DMS114 treated with DMSO at 0.1 percent for 48 hours (cell line): ENCODE measurements around the gene TACC3.

ENCODE experiments used
- DNase-seq: peaks from one replicate; lab custom pipeline; 2025; ENCODE audit not compliant: unreplicated experiment; lab: John Stamatoyannopoulos, UW

Gene TACC3

DNA sequence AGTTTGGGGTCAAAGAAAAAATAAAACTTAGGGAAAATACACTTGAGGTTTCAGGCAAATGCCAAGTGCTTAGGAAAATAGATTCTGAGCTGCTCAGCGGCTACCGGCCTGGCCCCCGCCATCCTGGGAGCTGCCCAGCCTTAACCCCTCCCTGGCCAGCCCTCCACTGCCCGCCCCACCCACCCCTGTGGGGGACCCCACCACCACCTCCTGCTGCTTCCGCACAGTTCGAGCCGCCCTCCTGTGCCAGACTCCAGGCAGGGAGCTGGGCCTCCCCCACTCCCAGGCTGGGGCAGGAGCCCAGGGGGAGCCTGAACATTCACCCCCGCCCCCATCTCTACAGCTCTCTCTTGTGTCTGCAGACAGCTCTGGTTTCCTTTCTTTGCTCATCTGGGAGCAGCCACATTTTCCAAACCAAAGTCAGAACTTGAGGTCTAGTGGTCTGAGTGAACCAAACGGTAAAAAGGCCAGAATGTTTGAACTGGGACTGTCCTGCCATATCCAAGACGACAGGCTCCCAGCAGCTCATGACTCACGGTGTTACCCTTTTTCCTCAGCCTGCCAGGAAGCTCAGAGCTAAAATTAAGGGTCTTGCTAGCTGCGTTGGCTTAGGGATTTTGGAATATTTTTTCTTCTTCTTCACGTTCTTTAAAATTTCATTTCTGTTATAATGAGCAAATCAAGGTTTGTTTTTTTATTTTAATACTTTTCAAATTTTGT lies 67.1 kb downstream of the TACC3 start:
- DNase-seq: no peak

DNA sequence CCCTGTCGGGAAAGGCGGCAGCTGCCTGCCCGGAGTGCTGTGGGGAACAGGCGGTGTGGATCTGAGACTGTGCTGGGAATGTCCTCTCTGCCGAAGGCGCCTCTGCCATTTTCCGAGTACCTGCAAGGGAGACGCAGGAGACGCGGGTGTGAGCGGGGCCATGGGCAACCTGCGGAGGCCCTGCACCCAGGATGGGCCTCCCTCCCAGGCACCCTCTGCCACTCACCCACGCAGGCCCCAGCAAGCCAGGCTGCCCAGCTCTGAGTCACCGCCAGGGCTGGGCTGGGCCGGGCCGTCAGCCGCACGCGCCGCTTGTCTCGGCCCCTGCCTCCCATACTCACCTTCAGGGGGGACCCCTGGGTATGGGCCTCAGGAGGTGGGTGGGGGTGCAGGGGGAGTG lies 68.2 kb downstream of the TACC3 start:
- no peak for DNase-seq

DNA sequence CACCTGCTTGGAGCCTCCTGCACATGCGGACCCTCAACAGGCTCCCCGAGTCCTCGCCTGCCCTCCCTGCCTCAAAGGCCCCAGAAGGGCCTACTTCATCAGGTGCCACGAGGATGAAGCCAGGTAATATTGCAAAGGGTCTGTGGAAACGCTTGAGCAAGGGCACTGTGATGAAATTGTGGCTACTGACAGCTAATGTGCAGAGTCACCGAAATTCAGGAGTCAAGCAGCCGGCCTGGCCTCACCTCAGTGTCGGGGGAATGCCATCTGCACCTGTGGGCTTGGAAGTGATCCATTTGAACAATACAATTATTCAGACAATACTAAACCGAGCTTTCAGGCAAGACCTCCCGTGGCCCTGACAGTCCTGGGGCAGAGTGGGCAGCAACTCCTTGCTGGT lies 68.7 kb downstream of the TACC3 start:
- DNase-seq: no peak

DNA sequence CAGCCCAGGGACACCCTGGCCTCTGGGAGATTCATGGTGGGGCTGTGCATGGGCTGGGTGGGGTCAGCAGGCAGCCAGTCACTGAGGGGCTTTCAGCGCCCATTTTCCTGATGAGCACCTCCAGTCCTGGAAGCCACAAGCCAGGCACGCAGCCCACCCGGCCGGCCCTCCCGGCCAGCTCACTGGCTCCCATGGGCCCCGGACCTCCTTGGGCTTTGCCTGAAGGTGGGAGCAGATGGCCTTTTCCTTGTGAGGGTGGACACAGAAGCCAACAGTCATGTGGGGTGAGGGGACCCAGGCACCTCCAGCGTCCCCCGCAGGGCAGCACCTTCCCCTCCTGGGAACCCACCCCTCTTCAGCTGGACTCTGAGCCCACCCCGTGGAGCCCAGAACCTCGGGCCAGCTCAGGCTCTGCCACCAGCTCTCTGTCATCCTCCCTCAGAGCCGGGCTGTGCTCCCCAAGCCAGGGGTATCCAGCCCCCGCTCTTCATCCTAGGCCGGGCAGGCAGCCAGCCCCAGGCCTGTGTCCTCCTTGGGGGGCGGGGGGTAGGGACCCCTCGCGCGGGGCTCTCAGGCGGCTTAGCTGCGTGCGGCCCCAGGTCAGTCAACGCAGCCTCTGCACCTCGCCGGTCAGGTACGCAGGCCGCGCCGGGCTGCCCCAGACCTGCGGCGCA lies 71.0 kb downstream of the TACC3 start:
- no peak for DNase-seq

DNA sequence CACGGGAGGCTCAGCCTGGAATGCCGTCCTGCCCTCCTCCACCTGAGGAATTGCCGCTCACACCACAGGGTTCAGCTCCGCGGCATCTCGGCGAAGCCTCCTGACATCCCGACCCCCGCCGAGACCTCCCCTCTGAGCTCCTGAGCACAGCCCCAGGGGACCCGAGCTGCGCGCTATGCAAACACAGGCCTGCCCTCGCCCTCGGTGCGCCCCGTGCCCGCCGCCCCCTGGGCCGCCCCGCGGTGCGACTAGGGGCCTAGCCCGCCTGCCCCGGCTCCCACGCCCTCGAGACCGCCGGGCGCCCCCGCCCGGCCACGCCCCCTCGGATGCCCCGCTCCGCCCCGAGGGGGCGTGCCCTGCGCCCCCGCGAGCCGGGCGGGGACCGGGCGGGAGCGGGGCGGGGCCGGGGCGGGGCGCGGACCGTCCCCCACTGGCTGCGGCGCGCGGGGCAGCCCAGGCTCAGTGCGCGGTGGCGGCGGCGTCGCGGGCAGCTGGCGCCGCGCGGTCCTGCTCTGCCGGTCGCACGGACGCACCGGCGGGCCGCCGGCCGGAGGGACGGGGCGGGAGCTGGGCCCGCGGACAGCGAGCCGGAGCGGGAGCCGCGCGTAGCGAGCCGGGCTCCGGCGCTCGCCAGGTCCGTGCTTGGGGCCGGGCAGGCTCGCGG lies 71.6 kb downstream of the TACC3 start, which contains the start of gene FGFR3:
Gene FGFR3 (plus strand): TSS at position 462 of the 664 bp plus-strand sequence. CDS start 642 bp downstream, outside the sequence.
- DNase-seq: no peak

DNA sequence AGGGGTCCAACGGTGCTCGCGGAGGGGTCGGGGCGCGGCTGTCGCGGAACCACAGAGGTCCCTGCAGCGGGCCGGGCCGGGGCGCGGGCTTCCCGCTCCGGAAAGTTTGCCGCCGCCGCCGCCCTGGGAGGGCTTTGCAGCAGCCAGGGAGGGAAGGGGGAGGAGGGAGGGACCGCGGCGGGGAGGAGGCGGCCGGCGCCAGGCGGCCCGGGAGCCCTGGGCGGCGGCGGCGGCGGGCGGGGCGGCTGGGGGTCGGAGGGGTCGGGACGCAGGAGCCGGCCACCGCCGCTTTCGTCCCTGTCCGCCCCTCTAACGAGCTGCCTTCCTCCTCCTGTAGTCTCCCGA lies 72.1 kb downstream of the TACC3 start:
- no peak for DNase-seq

DNA sequence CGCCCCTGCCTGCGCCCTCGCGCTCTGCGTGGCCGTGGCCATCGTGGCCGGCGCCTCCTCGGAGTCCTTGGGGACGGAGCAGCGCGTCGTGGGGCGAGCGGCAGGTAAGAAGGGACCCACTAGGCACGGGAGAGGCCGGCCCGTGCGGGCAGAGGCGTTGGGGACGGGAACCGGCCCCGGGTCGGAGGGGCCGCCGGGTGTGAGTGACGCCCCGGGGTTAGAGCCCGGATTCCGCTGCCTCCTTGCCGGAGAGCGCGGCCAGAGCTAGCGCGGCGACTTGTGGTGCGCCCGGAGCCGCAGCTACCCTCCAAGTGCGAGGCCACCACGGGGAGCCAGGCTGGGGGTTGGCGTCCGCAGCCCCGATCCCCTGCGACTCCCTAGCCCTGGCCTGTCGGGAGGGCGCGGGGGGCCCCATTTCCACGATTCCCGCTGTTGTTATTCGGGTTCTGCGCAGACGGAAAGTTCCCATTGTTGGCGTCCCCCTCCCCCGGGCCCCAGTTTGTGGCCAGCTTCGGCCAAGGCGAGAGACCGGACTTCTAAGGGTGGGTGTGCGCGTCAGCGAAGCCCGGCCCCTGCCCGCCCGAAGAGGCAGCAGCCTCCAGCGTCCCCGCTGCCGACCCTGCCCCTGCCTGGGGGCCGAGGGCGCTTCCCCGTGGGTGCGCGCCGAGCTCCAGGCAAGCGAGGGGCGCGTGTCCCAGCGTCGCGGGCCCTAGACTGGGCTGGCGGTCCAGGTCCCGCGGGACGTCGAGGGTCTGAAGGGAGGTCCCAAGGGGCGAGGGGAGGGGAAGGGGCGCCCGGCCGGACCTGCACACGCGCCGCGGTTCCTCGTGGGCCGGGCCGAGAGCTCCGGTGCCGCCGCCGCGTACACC lies 72.9 kb downstream of the TACC3 start:
- DNase-seq: no peak
